SK-N-SH treated with all-trans-retinoic acid at 6 μM for 48 hours (cell line): ENCODE measurements around the gene SPDL1.

Experiments used
- ATAC-seq: fragments of 200-7000 bp; cut with Tn5 transposase; 3 replicates; pipeline ENCODE4 v1.9.1; 2020; ENCODE audit warnings: mild to moderate bottlenecking, moderate library complexity
- ARNTL ChIP-seq: fragments of 450-650 bp; formaldehyde crosslinking; IDR thresholded peaks from 2 replicates; pipeline ENCODE4 v1.5.0; 2020; ENCODE audit warnings: low read depth, mild to moderate bottlenecking, moderate library complexity, borderline replicate concordance
- BACH2 ChIP-seq: fragments of 250-450 bp; sonication (Bioruptor Pico); IDR thresholded peaks from 2 replicates; pipeline ENCODE4 v1.9.0; 2021; ENCODE audit warnings: mild to moderate bottlenecking, borderline replicate concordance
- ESRRG ChIP-seq: fragments of 250-450 bp; sonication (Bioruptor Pico); IDR thresholded peaks from 2 replicates; pipeline ENCODE4 v1.6.1; 2021; ENCODE audit warnings: mild to moderate bottlenecking
- GLIS3 ChIP-seq: fragments of 250-450 bp; sonication (Bioruptor Pico); IDR thresholded peaks from 2 replicates; pipeline ENCODE4 v1.5.0; 2020; ENCODE audit warnings: mild to moderate bottlenecking, moderate library complexity
- ISL1 ChIP-seq: fragments of 250-450 bp; sonication (Bioruptor Pico); IDR thresholded peaks from 2 replicates; pipeline ENCODE4 v2.1.2; 2022; ENCODE audit warnings: mild to moderate bottlenecking, moderate library complexity
- OSR1 ChIP-seq: fragments of 250-450 bp; sonication (Bioruptor Pico); IDR thresholded peaks from 2 replicates; pipeline ENCODE4 v1.8.0; 2022; ENCODE audit warnings: moderate library complexity, mild to moderate bottlenecking, inconsistent platforms
- POU6F1 ChIP-seq: fragments of 250-450 bp; sonication (Bioruptor Pico); IDR thresholded peaks from 2 replicates; pipeline ENCODE4 v1.8.0; 2021; ENCODE audit warnings: low read depth, mild to moderate bottlenecking, moderate library complexity, borderline replicate concordance
- PPARA ChIP-seq: fragments of 250-450 bp; sonication (Bioruptor Pico); IDR thresholded peaks from 2 replicates; pipeline ENCODE4 v1.5.0; 2020; ENCODE audit warnings: mild to moderate bottlenecking, borderline replicate concordance
- RARB ChIP-seq: fragments of 250-450 bp; sonication (Bioruptor Pico); IDR thresholded peaks from 2 replicates; pipeline ENCODE4 v1.8.0; 2021; ENCODE audit warnings: mild to moderate bottlenecking, moderate library complexity
- SNAI2 ChIP-seq: fragments of 250-450 bp; sonication (Bioruptor Pico); IDR thresholded peaks from 2 replicates; pipeline ENCODE4 v1.5.0; 2020; ENCODE audit warnings: mild to moderate bottlenecking, moderate library complexity
- TCF4 ChIP-seq: fragments of 250-450 bp; sonication (Bioruptor Pico); IDR thresholded peaks from 2 replicates; pipeline ENCODE4 v1.8.0; 2021; ENCODE audit warnings: mild to moderate bottlenecking, moderate library complexity, borderline replicate concordance
- TOX ChIP-seq: fragments of 250-450 bp; sonication (Bioruptor Pico); IDR thresholded peaks from 2 replicates; pipeline ENCODE4 v1.8.0; 2021; ENCODE audit warnings: mild to moderate bottlenecking, moderate library complexity, borderline replicate concordance
- ZC3H10 ChIP-seq: fragments of 250-450 bp; sonication (Bioruptor Pico); IDR thresholded peaks from 2 replicates; pipeline ENCODE4 v1.5.1; 2021; ENCODE audit warnings: mild to moderate bottlenecking, moderate library complexity
- ZFP3 ChIP-seq: fragments of 250-450 bp; sonication (Bioruptor Pico); IDR thresholded peaks from 2 replicates; pipeline ENCODE4 v1.5.0; 2020; ENCODE audit warnings: mild to moderate bottlenecking, moderate library complexity
- ZFP30 ChIP-seq: fragments of 450-650 bp; formaldehyde crosslinking; IDR thresholded peaks from 2 replicates; pipeline ENCODE4 v1.5.0; 2022; ENCODE audit warnings: mild to moderate bottlenecking, moderate library complexity
- ZNF565 ChIP-seq: fragments of 450-650 bp; formaldehyde crosslinking; conservative IDR thresholded peaks from 2 replicates; pipeline ENCODE4 v1.5.0; 2020; ENCODE audit warnings: low read depth, mild to moderate bottlenecking, moderate library complexity
- ZNF70 ChIP-seq: fragments of 450-650 bp; formaldehyde crosslinking; IDR thresholded peaks from 2 replicates; pipeline ENCODE4 v1.5.0; 2020; ENCODE audit warnings: mild to moderate bottlenecking, moderate library complexity
- ZNF8 ChIP-seq: fragments of 450-650 bp; formaldehyde crosslinking; IDR thresholded peaks from 2 replicates; pipeline ENCODE4 v1.5.0; 2020; ENCODE audit warnings: mild to moderate bottlenecking, moderate library complexity
- TF ChIP-seq, protein P1 (sequence below): fragments of 250-450 bp; sonication (Bioruptor Pico); IDR thresholded peaks from 2 replicates; pipeline ENCODE4 v1.5.0; 2020; ENCODE audit warnings: mild to moderate bottlenecking, moderate library complexity
- TF ChIP-seq, protein P2 (sequence below): fragments of 250-450 bp; sonication (Bioruptor Pico); IDR thresholded peaks from 2 replicates; pipeline ENCODE4 v1.5.1; 2020; ENCODE audit warnings: low read depth, mild to moderate bottlenecking, moderate library complexity
- TF ChIP-seq, protein P3 (sequence below): fragments of 250-450 bp; sonication (Bioruptor Pico); IDR thresholded peaks from 2 replicates; pipeline ENCODE4 v1.5.1; 2021; ENCODE audit warnings: mild to moderate bottlenecking, moderate library complexity

The SPDL1 gene

DNA sequence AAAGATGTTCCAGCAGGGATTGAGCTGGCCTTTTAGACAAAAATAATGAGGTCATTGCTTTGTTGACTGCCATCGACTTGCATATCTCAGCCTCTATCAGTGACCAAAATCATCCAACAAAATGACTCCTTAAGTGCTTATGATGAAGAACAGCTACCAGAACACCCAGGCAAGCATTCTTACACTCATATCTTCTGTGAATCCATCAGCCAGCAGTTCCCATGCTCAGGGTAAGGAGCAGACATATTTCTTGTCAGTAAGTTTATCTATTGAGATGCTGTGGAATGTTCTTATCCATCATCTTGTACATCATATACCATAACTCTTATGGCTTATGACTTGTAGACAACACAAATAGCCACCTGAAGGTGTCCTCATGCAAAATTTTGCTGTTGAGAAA lies 20.2 kb upstream of the SPDL1 start (continued):
- TF ChIP-seq, protein P1, sequence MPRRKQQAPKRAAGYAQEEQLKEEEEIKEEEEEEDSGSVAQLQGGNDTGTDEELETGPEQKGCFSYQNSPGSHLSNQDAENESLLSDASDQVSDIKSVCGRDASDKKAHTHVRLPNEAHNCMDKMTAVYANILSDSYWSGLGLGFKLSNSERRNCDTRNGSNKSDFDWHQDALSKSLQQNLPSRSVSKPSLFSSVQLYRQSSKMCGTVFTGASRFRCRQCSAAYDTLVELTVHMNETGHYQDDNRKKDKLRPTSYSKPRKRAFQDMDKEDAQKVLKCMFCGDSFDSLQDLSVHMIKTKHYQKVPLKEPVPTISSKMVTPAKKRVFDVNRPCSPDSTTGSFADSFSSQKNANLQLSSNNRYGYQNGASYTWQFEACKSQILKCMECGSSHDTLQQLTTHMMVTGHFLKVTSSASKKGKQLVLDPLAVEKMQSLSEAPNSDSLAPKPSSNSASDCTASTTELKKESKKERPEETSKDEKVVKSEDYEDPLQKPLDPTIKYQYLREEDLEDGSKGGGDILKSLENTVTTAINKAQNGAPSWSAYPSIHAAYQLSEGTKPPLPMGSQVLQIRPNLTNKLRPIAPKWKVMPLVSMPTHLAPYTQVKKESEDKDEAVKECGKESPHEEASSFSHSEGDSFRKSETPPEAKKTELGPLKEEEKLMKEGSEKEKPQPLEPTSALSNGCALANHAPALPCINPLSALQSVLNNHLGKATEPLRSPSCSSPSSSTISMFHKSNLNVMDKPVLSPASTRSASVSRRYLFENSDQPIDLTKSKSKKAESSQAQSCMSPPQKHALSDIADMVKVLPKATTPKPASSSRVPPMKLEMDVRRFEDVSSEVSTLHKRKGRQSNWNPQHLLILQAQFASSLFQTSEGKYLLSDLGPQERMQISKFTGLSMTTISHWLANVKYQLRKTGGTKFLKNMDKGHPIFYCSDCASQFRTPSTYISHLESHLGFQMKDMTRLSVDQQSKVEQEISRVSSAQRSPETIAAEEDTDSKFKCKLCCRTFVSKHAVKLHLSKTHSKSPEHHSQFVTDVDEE (CRISPR knock-in tag): no peak; the same call in 1 of the 2 replicates
- TF ChIP-seq ISL1 (CRISPR knock-in tag) (peak; percentile 99), ZC3H10 (no peak), TOX (no peak), ZFP3 (CRISPR knock-in tag) (no peak), ARNTL (no peak)
- TF ChIP-seq, protein P2, sequence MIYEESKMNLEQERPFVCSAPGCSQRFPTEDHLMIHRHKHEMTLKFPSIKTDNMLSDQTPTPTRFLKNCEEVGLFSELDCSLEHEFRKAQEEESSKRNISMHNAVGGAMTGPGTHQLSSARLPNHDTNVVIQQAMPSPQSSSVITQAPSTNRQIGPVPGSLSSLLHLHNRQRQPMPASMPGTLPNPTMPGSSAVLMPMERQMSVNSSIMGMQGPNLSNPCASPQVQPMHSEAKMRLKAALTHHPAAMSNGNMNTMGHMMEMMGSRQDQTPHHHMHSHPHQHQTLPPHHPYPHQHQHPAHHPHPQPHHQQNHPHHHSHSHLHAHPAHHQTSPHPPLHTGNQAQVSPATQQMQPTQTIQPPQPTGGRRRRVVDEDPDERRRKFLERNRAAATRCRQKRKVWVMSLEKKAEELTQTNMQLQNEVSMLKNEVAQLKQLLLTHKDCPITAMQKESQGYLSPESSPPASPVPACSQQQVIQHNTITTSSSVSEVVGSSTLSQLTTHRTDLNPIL (CRISPR knock-in tag): peak; percentile 83
- TF ChIP-seq, protein P3, sequence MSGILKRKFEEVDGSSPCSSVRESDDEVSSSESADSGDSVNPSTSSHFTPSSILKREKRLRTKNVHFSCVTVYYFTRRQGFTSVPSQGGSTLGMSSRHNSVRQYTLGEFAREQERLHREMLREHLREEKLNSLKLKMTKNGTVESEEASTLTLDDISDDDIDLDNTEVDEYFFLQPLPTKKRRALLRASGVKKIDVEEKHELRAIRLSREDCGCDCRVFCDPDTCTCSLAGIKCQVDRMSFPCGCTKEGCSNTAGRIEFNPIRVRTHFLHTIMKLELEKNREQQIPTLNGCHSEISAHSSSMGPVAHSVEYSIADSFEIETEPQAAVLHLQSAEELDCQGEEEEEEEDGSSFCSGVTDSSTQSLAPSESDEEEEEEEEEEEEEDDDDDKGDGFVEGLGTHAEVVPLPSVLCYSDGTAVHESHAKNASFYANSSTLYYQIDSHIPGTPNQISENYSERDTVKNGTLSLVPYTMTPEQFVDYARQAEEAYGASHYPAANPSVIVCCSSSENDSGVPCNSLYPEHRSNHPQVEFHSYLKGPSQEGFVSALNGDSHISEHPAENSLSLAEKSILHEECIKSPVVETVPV (CRISPR knock-in tag): no peak
- TF ChIP-seq, all 23 proteins: peak for 5

- peak; percentile 37; the same call in 2 of the 3 replicates for ATAC-seq
- TF ChIP-seq ISL1 (CRISPR knock-in tag) (peak; percentile 85), ZNF70 (peak; percentile 52; the same call in 1 of the 2 replicates), PPARA (CRISPR knock-in tag) (no peak)
Observed at GRCh38 chr5:169566202-169566601, 17.4 kb upstream of the SPDL1 start.

DNA sequence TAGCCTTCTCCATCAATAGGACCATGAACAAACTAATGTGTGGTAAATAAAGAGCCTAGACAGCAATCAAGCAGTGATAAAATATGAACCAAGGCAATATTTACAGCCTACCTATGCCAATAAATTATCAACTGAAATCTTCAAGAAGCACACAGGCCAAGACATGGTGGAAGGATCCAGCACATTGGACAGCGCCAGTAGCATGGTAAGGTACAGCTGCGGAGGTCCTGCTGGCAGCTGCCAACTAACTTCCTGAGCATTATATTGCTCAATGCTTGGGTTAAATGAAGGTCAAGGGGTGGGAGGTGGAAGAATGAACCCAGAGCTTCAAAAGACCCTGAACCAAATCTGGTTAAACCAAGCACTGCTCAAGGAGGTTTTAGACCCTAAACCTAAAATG lies 16.5 kb upstream of the SPDL1 start:
- TF ChIP-seq, protein P1 (CRISPR knock-in tag): no peak
- no peak for TF ChIP-seq ARNTL
- TF ChIP-seq OSR1: no peak
- TF ChIP-seq ZNF565 (CRISPR knock-in tag): no peak
- TF ChIP-seq TCF4 (CRISPR knock-in tag): no peak
- TF ChIP-seq ZNF8: no peak
- TF ChIP-seq ESRRG (CRISPR knock-in tag): no peak
- no peak for TF ChIP-seq ZNF70
- TF ChIP-seq SNAI2 (CRISPR knock-in tag): no peak
- no peak for TF ChIP-seq ZC3H10
- no peak for TF ChIP-seq GLIS3 (CRISPR knock-in tag)
- no peak for TF ChIP-seq POU6F1 (CRISPR knock-in tag)
- no peak for TF ChIP-seq BACH2
- TF ChIP-seq, all 23 proteins: peak for 0

GRCh38 chr5:169569513-169569912 lies 14.1 kb upstream of the SPDL1 start:
- no peak for TF ChIP-seq TCF4 (CRISPR knock-in tag)
- TF ChIP-seq GLIS3 (CRISPR knock-in tag): no peak
- TF ChIP-seq RARB: no peak
- no peak for TF ChIP-seq ZNF565 (CRISPR knock-in tag)
- TF ChIP-seq ZNF70: no peak
- no peak for TF ChIP-seq ESRRG (CRISPR knock-in tag)
- no peak for TF ChIP-seq TOX
- TF ChIP-seq, protein P2 (CRISPR knock-in tag): no peak
- TF ChIP-seq SNAI2 (CRISPR knock-in tag): no peak
- no peak for TF ChIP-seq ZNF8
- no peak for TF ChIP-seq ZC3H10
- TF ChIP-seq ZFP30 (CRISPR knock-in tag): no peak
- TF ChIP-seq, protein P1 (CRISPR knock-in tag): no peak
- no peak for TF ChIP-seq ARNTL
- ATAC-seq: no peak

More for the DNA sequence above, 16.5 kb upstream of the SPDL1 start:
- 0 out of 3 replicates have a peak, but pooled peaks have one; percentile 59 for ATAC-seq
